T-helper 1 cell treated with Interleukin-12 subunit alpha and Interleukin-12 subunit beta and Interleukin-4 antibody, amounts not matched to agents 30 μg/mL and 1 μg/mL, for 36 hours (primary cell): ENCODE data around the gene RNF169.
"Not testable (repeated sequence)": the region's sequence is repeated elsewhere in the genome, so short reads cannot be mapped to it uniquely, and the experiment has no call there.

Source experiments
- H3K27ac Mint-ChIP-seq: one replicate; pipeline ENCODE4 v1.8.0; 2021; ENCODE audit warnings: mild to moderate bottlenecking, mixed read lengths
- H3K27me3 Mint-ChIP-seq: one replicate; pipeline ENCODE4 v1.8.0; 2021; ENCODE audit warnings: low read depth, mixed read lengths
- H3K36me3 Mint-ChIP-seq: one replicate; pipeline ENCODE4 v1.8.0; 2021; ENCODE audit warnings: low read depth, mixed read lengths
- H3K4me1 Mint-ChIP-seq: one replicate; pipeline ENCODE4 v1.8.0; 2021; ENCODE audit warnings: low read depth, mixed read lengths
- H3K4me3 Mint-ChIP-seq: one replicate; pipeline ENCODE4 v1.8.0; 2021; ENCODE audit warnings: mild to moderate bottlenecking, moderate library complexity, mixed read lengths
- H3K9me3 Mint-ChIP-seq: one replicate; pipeline ENCODE4 v1.8.0; 2021; ENCODE audit warnings: mixed read lengths

Gene RNF169

GRCh38 chr11:74743640-74744039 lies 5.0 kb upstream of the RNF169 start:
- H3K9me3 Mint-ChIP-seq = no peaks in the 10 kb centered on the region
- H3K4me1 Mint-ChIP-seq = peaks cover 7% of the 10 kb centered on the region
- H3K27ac Mint-ChIP-seq = no peak overlapping the region
- H3K4me3 Mint-ChIP-seq = no peak overlapping the region
- peaks cover 20% of the 10 kb centered on the region for H3K27me3 Mint-ChIP-seq
- H3K36me3 Mint-ChIP-seq = no peaks in the 10 kb centered on the region

- no peak overlapping the region for H3K27ac Mint-ChIP-seq
- H3K9me3 Mint-ChIP-seq = no peaks in the 10 kb centered on the region
- H3K27me3 Mint-ChIP-seq = peaks cover 13% of the 10 kb centered on the region
- peaks cover 7% of the 10 kb centered on the region for H3K4me1 Mint-ChIP-seq
- H3K36me3 Mint-ChIP-seq = no peaks in the 10 kb centered on the region
- H3K4me3 Mint-ChIP-seq = no peak overlapping the region
Observed at GRCh38 chr11:74744277-74744676, 4.4 kb upstream of the RNF169 start.

DNA sequence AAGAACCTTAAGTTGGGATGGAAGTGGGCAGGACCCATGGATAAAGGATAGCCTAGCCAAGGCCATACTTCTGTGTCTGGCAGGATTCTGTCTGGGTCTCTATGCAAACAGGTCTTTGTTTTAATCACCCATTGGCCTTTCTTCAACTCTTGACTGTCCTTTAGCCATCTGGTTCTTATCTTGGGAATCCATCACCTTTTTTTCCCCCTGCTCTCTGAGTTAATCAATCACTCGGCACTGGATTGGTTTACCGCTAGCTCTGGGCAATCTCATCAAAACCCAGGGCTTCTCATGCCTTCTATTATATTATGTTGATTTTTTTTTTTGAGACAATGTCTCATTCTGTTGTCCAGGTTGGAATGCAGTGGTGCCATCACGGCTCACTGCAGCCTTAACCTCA lies 1.8 kb upstream of the RNF169 start:
- Mint-ChIP-seq H3K9me3 (no peaks in the 10 kb centered on the region), H3K36me3 (no peaks in the 10 kb centered on the region), H3K27me3 (no peaks in the 10 kb centered on the region), H3K27ac (no peak overlapping the region), H3K4me3 (no peak overlapping the region), H3K4me1 (peaks cover 16% of the 10 kb centered on the region)

DNA sequence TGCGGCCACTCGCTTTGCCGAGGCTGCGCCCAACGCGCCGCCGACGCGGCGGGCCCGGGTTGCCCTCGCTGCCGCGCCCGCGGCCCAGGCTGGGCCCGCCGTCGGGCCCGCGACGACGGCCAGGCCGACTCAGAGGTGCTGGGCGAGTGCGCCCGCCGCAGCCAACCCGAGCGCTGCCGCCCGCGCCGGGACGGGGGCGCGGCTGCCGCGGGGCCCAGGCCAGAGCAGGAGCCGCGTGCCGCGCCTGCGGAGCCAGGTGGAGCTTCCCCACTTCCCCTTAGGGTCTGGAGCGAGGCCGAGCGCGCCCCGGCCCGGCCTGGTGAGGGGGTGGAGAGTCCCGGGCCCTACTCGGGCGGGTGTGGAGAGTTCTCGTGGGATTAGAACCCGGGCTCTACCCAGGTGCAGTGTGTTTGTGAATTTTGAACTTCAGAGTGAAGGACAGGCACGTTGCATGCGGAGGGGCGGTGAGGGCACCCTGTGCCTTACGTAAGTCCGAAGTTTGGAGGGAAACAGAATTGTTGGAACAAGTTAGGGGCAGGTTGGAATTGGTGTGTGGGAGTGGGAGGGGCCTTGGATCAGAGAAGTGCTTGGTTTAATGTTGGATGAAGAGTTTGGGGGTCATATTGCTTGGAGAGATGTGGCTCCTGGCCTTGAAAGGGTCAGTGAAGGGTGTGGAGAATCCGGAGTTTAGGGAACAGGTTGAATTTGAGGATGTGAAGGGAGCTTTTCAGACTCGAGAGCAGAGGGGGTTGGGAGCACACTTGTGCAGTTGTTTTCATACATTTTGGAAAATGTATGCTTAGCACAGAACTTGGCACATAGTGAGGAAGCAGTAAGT lies 697 bp downstream of the RNF169 start:
- Mint-ChIP-seq H3K36me3 (no peaks in the 10 kb centered on the region), H3K4me1 (peaks cover 19% of the 10 kb centered on the region), H3K27me3 (no peaks in the 10 kb centered on the region), H3K9me3 (no peaks in the 10 kb centered on the region), H3K27ac (peak overlapping the region; percentile 84), H3K4me3 (peak overlapping the region; percentile 85)

GRCh38 chr11:74749965-74750296 lies 1.3 kb downstream of the RNF169 start:
- Mint-ChIP-seq H3K9me3 (no peaks in the 10 kb centered on the region), H3K27ac (peak overlapping the region; percentile 84), H3K4me1 (peaks cover 19% of the 10 kb centered on the region)

DNA sequence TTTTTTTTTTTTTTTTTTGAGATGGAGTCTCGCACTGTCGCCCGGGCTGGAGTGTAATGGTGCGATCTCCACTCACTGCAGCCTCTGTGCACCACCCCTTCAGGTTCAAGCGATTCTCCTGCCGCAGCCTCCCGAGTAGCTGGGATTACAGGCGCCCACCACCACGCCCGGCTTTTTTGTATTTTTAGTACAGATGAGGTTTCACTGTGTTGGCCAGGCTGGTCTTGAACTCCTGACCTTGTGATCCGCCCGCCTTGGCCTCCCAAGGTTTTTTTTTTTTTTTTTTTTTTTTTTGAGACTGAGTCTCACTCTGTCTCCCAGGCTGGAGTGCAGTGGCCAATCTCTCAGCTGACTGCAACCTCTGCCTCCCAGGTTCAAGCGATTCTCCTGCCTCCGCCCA lies 1.9 kb downstream of the RNF169 start:
- not testable (repeated sequence) for H3K27ac Mint-ChIP-seq, H3K27me3 Mint-ChIP-seq, H3K36me3 Mint-ChIP-seq, H3K9me3 Mint-ChIP-seq
- Mint-ChIP-seq H3K4me3 (peak overlapping the region; percentile 85), H3K4me1 (peaks cover 23% of the 10 kb centered on the region)

More at GRCh38 chr11:74749965-74750296, 1.3 kb downstream of the RNF169 start:
- Mint-ChIP-seq H3K4me3 (peak overlapping the region; percentile 85), H3K36me3 (no peaks in the 10 kb centered on the region), H3K27me3 (no peaks in the 10 kb centered on the region)

DNA sequence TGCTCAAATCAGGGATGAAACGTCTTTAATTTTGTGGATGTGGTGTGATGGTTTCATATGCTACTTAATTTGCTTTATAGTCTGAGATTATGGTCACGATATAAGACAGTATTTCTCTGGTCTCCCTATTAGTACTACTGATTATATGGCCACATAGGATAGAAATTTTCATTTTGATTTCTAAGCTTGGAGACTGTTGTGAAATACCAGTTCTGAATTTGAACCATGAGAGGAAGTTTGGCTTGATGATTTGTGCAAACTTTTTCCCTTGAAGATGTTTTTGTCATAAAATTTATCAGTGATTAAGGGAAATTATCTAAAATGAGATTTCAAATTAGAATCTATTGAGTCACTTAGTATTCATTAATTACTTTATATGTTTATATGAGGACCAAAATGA lies 2.7 kb downstream of the RNF169 start:
- Mint-ChIP-seq H3K27me3 (no peaks in the 10 kb centered on the region), H3K4me3 (no peak overlapping the region)

DNA sequence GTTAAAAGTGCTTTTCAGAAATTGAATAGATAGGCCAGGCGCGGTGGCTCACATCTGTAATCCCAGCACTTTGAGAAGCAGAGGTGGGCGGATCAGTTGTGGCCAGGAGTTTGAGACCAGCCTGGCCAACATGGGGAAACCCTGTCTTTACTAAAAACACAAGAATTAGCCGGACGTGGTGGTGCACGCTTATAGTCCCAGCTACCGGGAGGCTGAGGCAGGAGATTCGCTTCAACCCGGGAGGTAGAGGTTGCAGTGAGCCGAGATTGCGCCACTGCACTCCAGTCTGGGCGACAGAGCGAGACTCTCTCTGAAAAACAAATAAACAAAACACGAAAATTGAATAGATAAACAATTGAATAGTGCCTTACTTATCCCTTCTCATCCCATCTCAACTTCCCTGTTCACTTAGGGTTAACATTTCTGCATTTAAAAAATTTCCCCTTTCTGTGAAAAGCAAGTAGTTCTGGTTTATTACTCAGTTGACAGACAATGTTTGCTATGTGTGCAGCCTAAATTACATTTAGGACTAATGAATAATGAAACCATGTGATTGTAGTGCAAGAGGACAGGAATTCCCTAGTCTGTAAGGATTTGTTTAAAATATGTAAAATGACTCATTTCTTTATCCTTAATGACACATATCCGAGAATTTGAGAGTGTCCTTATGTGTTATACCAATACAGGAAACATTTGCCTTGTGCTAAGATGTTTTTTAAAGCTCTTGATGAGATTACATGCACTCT lies 6.0 kb downstream of the RNF169 start:
- peaks cover 4% of the 10 kb centered on the region for H3K36me3 Mint-ChIP-seq
- H3K27me3 Mint-ChIP-seq = no peaks in the 10 kb centered on the region
- no peak overlapping the region for H3K27ac Mint-ChIP-seq
- H3K9me3 Mint-ChIP-seq = peaks cover 5% of the 10 kb centered on the region
- no peak overlapping the region for H3K4me3 Mint-ChIP-seq
- H3K4me1 Mint-ChIP-seq = peaks cover 14% of the 10 kb centered on the region

More for the DNA sequence above, 2.7 kb downstream of the RNF169 start:
- Mint-ChIP-seq H3K9me3 (peaks cover under 1% of the 10 kb centered on the region), H3K36me3 (peaks cover under 1% of the 10 kb centered on the region), H3K4me1 (peaks cover 25% of the 10 kb centered on the region), H3K27ac (no peak overlapping the region)

- Mint-ChIP-seq H3K27me3 (no peaks in the 10 kb centered on the region), H3K9me3 (peaks cover 5% of the 10 kb centered on the region), H3K4me1 (peaks cover 9% of the 10 kb centered on the region), H3K36me3 (peaks cover 4% of the 10 kb centered on the region), H3K4me3 (no peak overlapping the region), H3K27ac (peak overlapping the region; percentile 18)
Observed at GRCh38 chr11:74755395-74755995, 6.8 kb downstream of the RNF169 start.

DNA sequence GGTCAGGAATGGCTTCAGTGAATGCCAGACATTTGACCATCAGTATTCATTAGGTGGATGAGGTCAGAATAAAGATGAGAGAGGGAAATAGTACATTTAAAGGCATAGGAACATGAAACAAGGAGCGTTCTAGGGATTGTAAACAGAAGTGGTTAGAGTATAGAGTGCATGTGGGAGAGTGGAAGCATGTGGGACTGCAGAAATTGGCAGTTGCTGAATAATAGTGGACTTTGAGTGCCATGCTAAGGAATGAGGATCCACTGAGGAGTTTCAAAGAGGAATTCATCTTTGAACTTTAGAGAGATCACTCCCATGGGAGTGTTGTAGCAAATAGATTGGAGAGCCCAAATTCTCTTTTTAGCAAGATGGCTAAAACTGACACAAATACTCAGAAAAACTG lies 7.9 kb downstream of the RNF169 start:
- no peak overlapping the region for H3K4me3 Mint-ChIP-seq
- peaks cover 4% of the 10 kb centered on the region for H3K36me3 Mint-ChIP-seq
- H3K9me3 Mint-ChIP-seq = peaks cover 5% of the 10 kb centered on the region
- peaks cover 9% of the 10 kb centered on the region for H3K4me1 Mint-ChIP-seq
- H3K27ac Mint-ChIP-seq = no peak overlapping the region
- no peaks in the 10 kb centered on the region for H3K27me3 Mint-ChIP-seq

- Mint-ChIP-seq H3K27me3 (no peaks in the 10 kb centered on the region), H3K9me3 (peaks cover 17% of the 10 kb centered on the region), H3K36me3 (peaks cover 20% of the 10 kb centered on the region), H3K27ac (no peak overlapping the region), H3K4me1 (peaks cover 16% of the 10 kb centered on the region), H3K4me3 (no peak overlapping the region)
Observed at GRCh38 chr11:74766905-74767304, 18.3 kb downstream of the RNF169 start.

GRCh38 chr11:74768172-74768651 lies 19.6 kb downstream of the RNF169 start:
- not testable (repeated sequence) for H3K27me3 Mint-ChIP-seq, H3K4me3 Mint-ChIP-seq, H3K36me3 Mint-ChIP-seq, H3K27ac Mint-ChIP-seq, H3K9me3 Mint-ChIP-seq
- peaks cover 12% of the 10 kb centered on the region for H3K4me1 Mint-ChIP-seq

DNA sequence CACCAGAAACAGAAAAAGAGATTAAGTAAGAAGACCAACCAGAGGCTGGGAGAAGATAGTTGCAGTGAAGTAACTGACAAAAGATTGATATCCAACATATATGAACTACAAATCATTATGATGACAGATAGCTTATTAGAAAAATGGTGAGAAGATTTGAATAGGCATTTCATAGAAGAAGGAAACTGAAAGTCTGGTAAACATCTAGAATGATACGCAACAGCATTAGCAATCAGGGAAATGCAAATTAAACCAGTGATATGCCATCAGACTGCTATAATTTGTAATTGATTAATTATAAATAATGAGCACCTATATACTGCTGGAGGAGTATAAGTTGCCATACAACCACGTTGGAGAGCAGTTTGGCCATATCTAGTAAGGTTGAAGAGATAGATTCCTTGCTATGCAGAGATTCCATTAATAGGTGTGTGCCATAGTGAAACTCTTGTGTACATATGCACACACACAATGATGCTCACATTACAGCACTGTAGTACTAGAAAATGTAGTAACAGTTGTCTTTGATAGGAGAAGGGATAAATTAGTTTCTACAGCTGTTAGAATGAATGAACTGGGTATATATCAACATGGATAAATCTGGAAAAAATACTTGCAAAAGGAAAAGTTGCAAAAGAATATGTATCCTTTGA lies 20.5 kb downstream of the RNF169 start:
- no peak overlapping the region for H3K27ac Mint-ChIP-seq
- H3K27me3 Mint-ChIP-seq = no peaks in the 10 kb centered on the region
- peaks cover 4% of the 10 kb centered on the region for H3K36me3 Mint-ChIP-seq
- peaks cover 3% of the 10 kb centered on the region for H3K9me3 Mint-ChIP-seq
- H3K4me3 Mint-ChIP-seq = no peak overlapping the region
- H3K4me1 Mint-ChIP-seq = peaks cover 12% of the 10 kb centered on the region

DNA sequence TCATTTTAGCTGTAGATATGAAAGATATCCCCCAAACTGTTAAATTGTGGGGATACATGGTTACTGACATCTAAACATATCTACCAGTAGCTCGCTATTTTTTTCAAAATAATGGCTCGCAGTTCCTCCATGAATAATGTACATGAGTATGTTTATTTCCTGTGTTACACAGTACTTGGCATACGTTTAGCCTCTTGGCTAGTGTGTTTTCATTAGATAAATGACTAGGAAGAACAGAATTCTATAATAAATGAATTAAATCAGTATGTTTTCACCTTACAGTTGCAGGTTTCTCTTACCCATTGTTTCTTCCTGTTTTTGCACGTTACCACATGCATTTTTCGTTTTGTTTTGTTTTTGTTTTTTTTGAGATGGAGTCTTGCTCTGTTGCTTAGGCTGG lies 21.8 kb downstream of the RNF169 start:
- no peaks in the 10 kb centered on the region for H3K27me3 Mint-ChIP-seq
- peaks cover 13% of the 10 kb centered on the region for H3K4me1 Mint-ChIP-seq
- H3K9me3 Mint-ChIP-seq = no peaks in the 10 kb centered on the region
- H3K27ac Mint-ChIP-seq = no peak overlapping the region
- H3K4me3 Mint-ChIP-seq = no peak overlapping the region
- H3K36me3 Mint-ChIP-seq = no peaks in the 10 kb centered on the region
